Erythroblast (primary cell): ENCODE results near the gene CFAP58.

Experiments
- GATA1 ChIP-seq: IDR thresholded peaks from 2 replicates; pipeline ENCODE4 v1.6.1; 2011; ENCODE audit warnings: low read depth, mild to moderate bottlenecking, control low read depth, low read length, moderate library complexity
- POLR2A ChIP-seq: IDR thresholded peaks from 2 replicates; pipeline ENCODE4 v1.6.1; 2011; ENCODE audit warnings: mild to moderate bottlenecking, low read length

DNA sequence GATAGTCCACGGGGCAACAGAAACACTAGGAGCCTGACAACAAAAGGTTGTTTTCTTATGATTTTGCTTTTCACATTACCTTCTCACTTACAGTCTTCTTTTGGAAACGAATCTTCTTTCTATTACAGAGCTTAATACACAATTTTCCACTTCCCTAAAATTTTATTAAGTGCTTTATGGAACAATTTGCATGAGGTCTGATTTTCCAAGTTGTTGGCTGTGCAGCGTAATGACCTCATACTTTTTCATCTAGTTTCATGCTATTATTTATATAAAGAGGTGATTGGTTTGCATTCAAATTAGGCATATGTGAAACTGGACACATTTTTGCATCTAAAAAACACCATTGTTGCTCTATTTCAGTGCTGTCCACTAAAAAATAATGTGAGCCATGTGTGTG is 76.7 kb downstream of the CFAP58 start:
- TF ChIP-seq POLR2A = no peak
- no peak for TF ChIP-seq GATA1
